ENCODE results near the gene LRG1.

The LRG1 gene

DNA sequence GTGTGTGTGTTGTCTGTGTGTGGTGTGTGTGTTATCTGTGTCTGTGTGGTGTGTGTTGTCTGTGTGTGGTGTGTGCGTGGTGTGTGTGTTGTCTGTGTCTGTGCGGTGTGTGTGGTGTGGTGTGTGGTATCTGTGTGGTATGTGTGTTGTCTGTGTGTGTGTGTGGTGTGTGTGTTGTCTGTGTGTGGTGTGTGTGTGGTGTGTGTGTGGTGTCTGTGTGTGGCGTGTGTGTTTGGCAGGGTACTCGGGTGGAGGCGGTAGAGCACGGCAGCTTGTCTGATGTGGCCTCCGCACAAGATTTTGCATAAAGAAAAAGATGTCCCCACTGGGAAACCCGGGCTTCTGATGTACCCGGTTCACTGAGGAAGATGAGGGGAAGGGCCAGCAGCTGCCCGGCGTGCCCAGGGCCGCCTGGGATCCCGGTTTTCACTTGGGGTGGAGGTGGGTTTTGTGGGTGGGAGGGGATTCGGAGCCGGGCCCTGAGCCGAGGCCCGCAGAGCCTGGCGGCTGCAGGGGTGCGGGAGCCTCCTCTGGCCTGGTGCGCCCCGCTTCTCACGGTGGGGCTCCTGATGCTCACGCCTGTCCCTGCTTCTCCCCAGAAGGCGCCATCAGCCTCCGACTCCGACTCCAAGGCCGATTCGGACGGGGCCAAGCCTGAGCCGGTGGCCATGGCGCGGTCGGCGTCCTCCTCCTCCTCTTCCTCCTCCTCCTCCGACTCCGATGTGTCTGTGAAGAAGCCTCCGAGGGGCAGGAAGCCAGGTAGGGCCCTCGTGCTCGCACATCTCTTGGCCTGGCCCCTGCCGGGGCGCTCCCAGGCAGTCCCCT is 46.5 kb downstream of the LRG1 start:
- no peak for DNase-seq (ENCODE audit: low read depth)

DNA sequence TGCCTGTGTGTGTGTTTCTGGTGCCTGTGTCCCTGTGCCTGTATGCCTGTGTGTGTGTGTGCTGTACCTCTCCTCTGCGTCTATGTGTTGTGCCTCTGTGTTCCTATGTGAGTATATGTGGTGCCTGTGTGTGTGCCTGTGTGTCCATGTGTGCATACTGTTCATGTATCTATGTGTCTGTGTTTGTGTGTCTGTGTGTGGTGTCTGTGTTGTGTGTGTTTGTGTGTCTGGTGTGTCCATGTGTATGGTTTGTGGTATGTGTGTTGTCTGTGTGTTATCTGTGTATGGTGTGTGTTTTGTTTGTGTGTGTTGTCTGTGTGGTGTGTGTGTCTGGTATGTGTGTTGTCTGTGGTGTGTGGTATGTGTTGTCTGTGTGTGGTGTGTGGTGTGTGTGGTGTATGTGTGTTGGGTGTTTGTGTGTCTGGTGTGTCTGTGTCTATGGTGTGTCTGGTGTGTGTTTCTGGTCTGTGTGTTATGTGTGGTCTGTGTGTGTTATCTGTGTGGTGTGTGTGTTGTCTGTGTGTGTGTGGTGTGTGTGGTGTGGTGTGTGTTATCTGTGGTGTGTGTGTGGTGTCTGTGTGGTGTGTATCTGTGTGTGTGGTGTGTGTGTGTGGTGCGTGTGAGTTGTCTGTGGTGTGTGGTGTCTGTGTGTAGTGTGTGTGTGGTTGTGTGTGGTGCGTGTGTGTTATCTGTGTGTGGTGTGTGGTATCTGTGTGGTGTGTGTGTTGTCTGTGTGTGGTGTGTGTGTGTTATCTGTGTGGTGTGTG is 47.3 kb downstream of the LRG1 start:
- DNase-seq (ENCODE audit: low read depth) = no peak

DNA sequence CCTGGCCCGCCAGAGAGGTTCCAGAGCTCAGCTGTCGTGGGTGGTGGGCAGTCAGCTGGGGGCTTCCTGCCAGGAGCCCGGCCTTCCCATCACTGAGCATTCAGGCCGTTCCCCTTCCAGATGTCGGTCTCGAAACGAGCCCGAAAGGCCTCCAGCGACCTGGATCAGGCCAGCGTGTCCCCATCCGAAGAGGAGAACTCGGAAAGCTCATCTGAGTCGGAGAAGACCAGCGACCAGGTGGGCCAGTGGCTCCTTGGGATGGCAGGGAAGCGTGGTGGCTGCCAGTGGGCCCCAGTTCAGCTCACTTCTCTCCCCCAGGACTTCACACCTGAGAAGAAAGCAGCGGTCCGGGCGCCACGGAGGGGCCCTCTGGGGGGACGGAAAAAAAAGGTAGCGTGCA is 48.4 kb downstream of the LRG1 start:
- DNase-seq (ENCODE audit: low read depth) = no peak

DNA sequence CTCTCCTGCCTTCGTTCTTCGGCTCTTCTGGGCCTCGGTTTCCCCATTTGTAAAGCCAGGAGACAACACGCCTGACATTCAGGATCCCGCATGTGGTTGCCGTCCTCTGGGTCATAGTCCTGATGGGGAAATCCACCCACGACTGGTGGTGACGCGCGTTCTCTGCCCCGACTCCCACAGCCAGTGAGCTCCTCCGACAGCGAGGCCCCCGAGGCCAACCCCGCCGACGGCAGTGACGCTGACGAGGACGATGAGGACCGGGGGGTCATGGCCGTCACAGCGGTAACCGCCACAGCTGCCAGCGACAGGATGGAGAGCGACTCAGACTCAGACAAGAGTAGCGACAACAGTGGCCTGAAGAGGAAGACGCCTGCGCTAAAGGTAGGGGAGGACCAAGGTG is 51.3 kb downstream of the LRG1 start:
- DNase-seq (ENCODE audit: low read depth) = no peak

DNA sequence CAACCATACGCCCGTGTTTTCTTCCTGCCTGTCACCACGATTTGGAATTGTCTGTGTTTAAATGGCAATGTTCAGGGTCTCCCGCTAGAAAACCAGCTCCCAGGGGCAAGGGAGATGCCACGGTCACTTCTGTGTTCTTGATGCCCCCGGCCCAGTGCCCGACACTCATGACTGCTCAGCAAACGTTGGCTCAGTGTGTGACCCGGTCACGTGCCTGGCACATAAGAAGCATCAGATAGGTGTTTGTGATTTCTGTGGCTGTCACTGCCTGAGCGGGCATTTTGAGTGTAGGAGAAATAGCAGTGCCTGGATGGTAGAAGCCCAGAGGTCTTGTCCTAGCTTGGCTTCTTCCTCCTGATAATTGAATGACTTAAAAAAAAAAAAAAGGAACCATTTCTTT is 52.3 kb downstream of the LRG1 start:
- DNase-seq (ENCODE audit: low read depth) = no peak
